NCI-H2029 treated with DMSO at 0.1 percent for 48 hours (cell line): Measurements from ENCODE around the gene PKD1.

Experiments used
- DNase-seq: peaks from one replicate; lab custom pipeline; 2025; lab: John Stamatoyannopoulos, UW

The PKD1 gene

GRCh38 chr16:2074071-2074470 lies 61.6 kb downstream of the PKD1 start:
- DNase-seq = no peak

GRCh38 chr16:2072926-2073325 lies 62.8 kb downstream of the PKD1 start:
- no peak for DNase-seq

GRCh38 chr16:2071454-2072202 lies 64.1 kb downstream of the PKD1 start:
- no peak for DNase-seq

- DNase-seq = no peak
Observed at GRCh38 chr16:2070576-2071453, 64.9 kb downstream of the PKD1 start.

- no peak for DNase-seq
Observed at GRCh38 chr16:2066139-2066538, 69.6 kb downstream of the PKD1 start.

- DNase-seq = no peak
Observed at GRCh38 chr16:2064368-2064945, 71.2 kb downstream of the PKD1 start.

- DNase-seq = no peak
Observed at GRCh38 chr16:2063861-2064260, 71.8 kb downstream of the PKD1 start.

- no peak for DNase-seq
Observed at GRCh38 chr16:2062801-2063200, 72.9 kb downstream of the PKD1 start.

- no peak for DNase-seq
Observed at GRCh38 chr16:2061526-2061925, 74.2 kb downstream of the PKD1 start.

GRCh38 chr16:2061023-2061422 lies 74.7 kb downstream of the PKD1 start:
- DNase-seq = no peak

- no peak for DNase-seq
Observed at GRCh38 chr16:2060346-2060745, 75.4 kb downstream of the PKD1 start.

GRCh38 chr16:2058872-2059271 lies 76.8 kb downstream of the PKD1 start:
- no peak for DNase-seq

GRCh38 chr16:2058420-2058819 lies 77.3 kb downstream of the PKD1 start:
- no peak for DNase-seq

GRCh38 chr16:2057438-2057837 lies 78.3 kb downstream of the PKD1 start:
- DNase-seq = no peak

- no peak for DNase-seq
Observed at GRCh38 chr16:2056681-2057407, 78.9 kb downstream of the PKD1 start.

- DNase-seq = no peak
Observed at GRCh38 chr16:2056077-2056476, 79.6 kb downstream of the PKD1 start.

GRCh38 chr16:2054543-2055245 lies 81.0 kb downstream of the PKD1 start:
- peak; percentile 71 for DNase-seq

- DNase-seq = no peak
Observed at GRCh38 chr16:2053897-2054296, 81.8 kb downstream of the PKD1 start.

GRCh38 chr16:2053211-2053610 lies 82.5 kb downstream of the PKD1 start:
- DNase-seq = no peak

GRCh38 chr16:2048116-2048543 lies 87.6 kb downstream of the PKD1 start:
- no peak for DNase-seq

- peak; percentile 71 for DNase-seq
Observed at GRCh38 chr16:2047330-2048115, 88.2 kb downstream of the PKD1 start, which contains the start of the genes NTHL1 and TSC2. Gene NTHL1, minus strand, starts transcription at chr16:2047834. Its CDS starts 11 bp downstream, at chr16:2047823. Gene TSC2, plus strand, starts transcription at chr16:2047985. Its CDS starts 631 bp downstream, at chr16:2048616.
